ES-I3 (cell line): ENCODE data around the gene NEK10.
A peak's percentile ranks its signal among the peaks of the same experiment; 100 is the strongest.
"Not testable (repeated sequence)": the region's sequence is repeated elsewhere in the genome, so short reads cannot be mapped to it uniquely, and the experiment has no call there.

Source experiments
- H3K36me3 ChIP-seq: 2 replicates; pipeline ENCODE4 v1.6.1; 2013; ENCODE audit warnings: mild to moderate bottlenecking, low read length, control low read depth, moderate library complexity; ENCODE audit not compliant: insufficient read depth
- H3K4me1 ChIP-seq: 2 replicates; pipeline ENCODE4 v1.6.1; 2013; ENCODE audit warnings: mild to moderate bottlenecking, control low read depth, low read length; ENCODE audit not compliant: insufficient read depth
- H3K9ac ChIP-seq: 2 replicates; pipeline ENCODE4 v1.6.1; 2013; ENCODE audit warnings: low read depth, mild to moderate bottlenecking, low read length, moderate library complexity
- H3K9me3 ChIP-seq: 2 replicates; pipeline ENCODE4 v1.6.1; 2013; ENCODE audit warnings: mild to moderate bottlenecking, low read length, moderate library complexity; ENCODE audit not compliant: control insufficient read depth, insufficient read depth

The NEK10 gene

GRCh38 chr3:27368831-27369607, at the start of gene NEK10:
Gene NEK10, minus strand, starts transcription at chr3:27369383. Its CDS starts 16,501 bp downstream, at chr3:27352882.
- H3K36me3 ChIP-seq = no peaks in the 10 kb centered on the region
- no peaks in the 10 kb centered on the region for H3K9me3 ChIP-seq
- peak within 1 kb of the TSS; percentile 42; the same call in 1 of the 2 replicates for H3K9ac ChIP-seq
- no peaks in the 10 kb centered on the region for H3K4me1 ChIP-seq

- H3K36me3 ChIP-seq = peaks cover 18% of the 10 kb centered on the region; the same call in 1 of the 2 replicates
- H3K4me1 ChIP-seq = no peaks in the 10 kb centered on the region
- no peak overlapping the region for H3K9ac ChIP-seq
- H3K9me3 ChIP-seq = no peaks in the 10 kb centered on the region
These were observed 46.0 kb upstream of the NEK10 start for GRCh38 chr3:27415202-27415601.

GRCh38 chr3:27392950-27393679, 23.9 kb upstream of the NEK10 start:
- no peak overlapping the region for H3K9ac ChIP-seq
- no peaks in the 10 kb centered on the region for H3K4me1 ChIP-seq
- H3K36me3 ChIP-seq = peaks cover 2% of the 10 kb centered on the region
- H3K9me3 ChIP-seq = no peaks in the 10 kb centered on the region

GRCh38 chr3:27392414-27392813, 23.2 kb upstream of the NEK10 start:
- H3K36me3 ChIP-seq, H3K9me3 ChIP-seq, H3K4me1 ChIP-seq, H3K9ac ChIP-seq: not testable (repeated sequence)

GRCh38 chr3:27391796-27392195, 22.6 kb upstream of the NEK10 start:
- Histone ChIP-seq H3K36me3 (no peaks in the 10 kb centered on the region; the same call in 1 of the 2 replicates), H3K4me1 (no peaks in the 10 kb centered on the region), H3K9me3 (no peaks in the 10 kb centered on the region), H3K9ac (no peak overlapping the region)

GRCh38 chr3:27387625-27388024, 18.4 kb upstream of the NEK10 start:
- Histone ChIP-seq H3K4me1 (no peaks in the 10 kb centered on the region), H3K36me3 (peaks cover 7% of the 10 kb centered on the region), H3K9ac (no peak overlapping the region), H3K9me3 (no peaks in the 10 kb centered on the region)

- Histone ChIP-seq H3K36me3 (peaks cover 7% of the 10 kb centered on the region), H3K9me3 (no peaks in the 10 kb centered on the region), H3K9ac (no peak overlapping the region), H3K4me1 (no peaks in the 10 kb centered on the region)
These were observed 16.3 kb upstream of the NEK10 start for GRCh38 chr3:27385504-27385903.

GRCh38 chr3:27384191-27384590, 15.0 kb upstream of the NEK10 start:
- Histone ChIP-seq H3K36me3 (peaks cover 7% of the 10 kb centered on the region), H3K9ac (no peak overlapping the region), H3K9me3 (no peaks in the 10 kb centered on the region), H3K4me1 (no peaks in the 10 kb centered on the region)

- Histone ChIP-seq H3K9ac (no peak overlapping the region), H3K9me3 (no peaks in the 10 kb centered on the region), H3K36me3 (peaks cover 6% of the 10 kb centered on the region), H3K4me1 (no peaks in the 10 kb centered on the region)
These were observed 11.5 kb upstream of the NEK10 start for GRCh38 chr3:27380433-27381357.

- Histone ChIP-seq H3K9me3 (no peaks in the 10 kb centered on the region), H3K4me1 (no peaks in the 10 kb centered on the region), H3K36me3 (peaks cover 4% of the 10 kb centered on the region), H3K9ac (no peak overlapping the region)
These were observed 9.1 kb upstream of the NEK10 start for GRCh38 chr3:27378331-27378730.

- no peaks in the 10 kb centered on the region for H3K4me1 ChIP-seq
- no peaks in the 10 kb centered on the region for H3K36me3 ChIP-seq
- no peaks in the 10 kb centered on the region for H3K9me3 ChIP-seq
- H3K9ac ChIP-seq = no peak overlapping the region
These were observed 7.1 kb upstream of the NEK10 start for GRCh38 chr3:27376109-27376772.

GRCh38 chr3:27366062-27366591, 3.1 kb downstream of the NEK10 start:
- H3K36me3 ChIP-seq = no peaks in the 10 kb centered on the region
- H3K9ac ChIP-seq = no peak overlapping the region

GRCh38 chr3:27360113-27361078, 8.8 kb downstream of the NEK10 start:
- no peak overlapping the region for H3K9ac ChIP-seq
- H3K4me1 ChIP-seq = 0 out of 2 replicates have a peak, but pooled peaks cover 3% of the 10 kb centered on the region
- H3K36me3 ChIP-seq = no peaks in the 10 kb centered on the region
- H3K9me3 ChIP-seq = no peaks in the 10 kb centered on the region

More at GRCh38 chr3:27366062-27366591, 3.1 kb downstream of the NEK10 start:
- no peaks in the 10 kb centered on the region for H3K9me3 ChIP-seq
- no peaks in the 10 kb centered on the region for H3K4me1 ChIP-seq
